ENCODE measurements around the gene RAPGEF1. TPM values are rescaled to one million over a fixed set of nuclear protein-coding genes. Genes with fewer than 3 reads are reported as not detected.
A peak's percentile ranks its signal among the peaks of the same experiment; 100 is the strongest.

The RAPGEF1 gene
- total RNA-seq, 1 donor from 2014 or later = 57.9 TPM

- H3K4me1 ChIP-seq = peaks cover 44% of the 10 kb centered on the region
- intact Hi-C loops (cut with DNase I) = no loop called here
- H3K9me3 ChIP-seq = no peaks in the 10 kb centered on the region
- H3K27me3 ChIP-seq = no peaks in the 10 kb centered on the region
- no peak for DNase-seq (ENCODE audit: extremely low spot score in 2 of 2)
- peak overlapping the region in 1 of 2 donors; percentile 10 for H3K4me3 ChIP-seq
- H3K27ac ChIP-seq = peak overlapping the region; percentile 89
- H3K36me3 ChIP-seq = peaks cover 0 to 21% of the 10 kb centered on the region in 2 donors
- TF ChIP-seq CTCF (IDR thresholded peaks at IDR 0.05) (no peak), POLR2AphosphoS5 (IDR thresholded peaks at IDR 0.05; ENCODE audit: insufficient read depth in 1 of 2, low read depth in 1 of 2) (peak; percentile 55 to 58), POLR2A (IDR thresholded peaks at IDR 0.05) (no peak)
These were observed 98.0 kb downstream of the RAPGEF1 start for GRCh38 chr9:131641618-131642495.

GRCh38 chr9:131640438-131641137, 99.3 kb downstream of the RAPGEF1 start:
- peaks cover 48% of the 10 kb centered on the region for H3K4me1 ChIP-seq
- peaks cover 0 to 18% of the 10 kb centered on the region in 2 donors for H3K36me3 ChIP-seq
- H3K27me3 ChIP-seq = no peaks in the 10 kb centered on the region
- no peak overlapping the region for H3K4me3 ChIP-seq
- no peak for TF ChIP-seq POLR2AphosphoS5 (IDR thresholded peaks at IDR 0.05; ENCODE audit: insufficient read depth in 1 of 2, low read depth in 1 of 2)
- no peak for TF ChIP-seq CTCF (IDR thresholded peaks at IDR 0.05)
- no peak for TF ChIP-seq POLR2A (IDR thresholded peaks at IDR 0.05)
- no peak for DNase-seq (ENCODE audit: extremely low spot score in 2 of 2)
- intact Hi-C loops (cut with DNase I) = no loop called here
- no peaks in the 10 kb centered on the region for H3K9me3 ChIP-seq
- peak overlapping the region; percentile 89 for H3K27ac ChIP-seq

GRCh38 chr9:131639769-131640437, 100.0 kb downstream of the RAPGEF1 start:
- TF ChIP-seq POLR2A (IDR thresholded peaks at IDR 0.05) (no peak), POLR2AphosphoS5 (IDR thresholded peaks at IDR 0.05; ENCODE audit: insufficient read depth in 1 of 2, low read depth in 1 of 2) (no peak), CTCF (IDR thresholded peaks at IDR 0.05) (no peak)
- Histone ChIP-seq H3K4me3 (no peak overlapping the region), H3K27ac (peak overlapping the region; percentile 89), H3K9me3 (no peaks in the 10 kb centered on the region), H3K36me3 (peaks cover 0 to 18% of the 10 kb centered on the region in 2 donors), H3K27me3 (no peaks in the 10 kb centered on the region), H3K4me1 (peaks cover 48% of the 10 kb centered on the region)
- intact Hi-C loops (cut with DNase I) = no loop called here
- DNase-seq (ENCODE audit: extremely low spot score in 2 of 2) = no peak

- Histone ChIP-seq H3K36me3 (peaks cover 0 to 9% of the 10 kb centered on the region in 2 donors), H3K9me3 (no peaks in the 10 kb centered on the region), H3K4me3 (no peak overlapping the region), H3K4me1 (peaks cover 37% of the 10 kb centered on the region), H3K27me3 (no peaks in the 10 kb centered on the region), H3K27ac (peak overlapping the region; percentile 90)
- intact Hi-C loops (cut with DNase I) = no loop called here
- no peak for TF ChIP-seq POLR2A (IDR thresholded peaks at IDR 0.05)
- no peak for TF ChIP-seq POLR2AphosphoS5 (IDR thresholded peaks at IDR 0.05; ENCODE audit: insufficient read depth in 1 of 2, low read depth in 1 of 2)
- no peak for TF ChIP-seq CTCF (IDR thresholded peaks at IDR 0.05)
- no peak for DNase-seq (ENCODE audit: extremely low spot score in 2 of 2)
These were observed 103.3 kb downstream of the RAPGEF1 start for GRCh38 chr9:131636593-131636992.

Measured in vagina (tissue), 2 donors.